Measurements from ENCODE around the gene CXCR4.

The CXCR4 gene

GRCh38 chr2:136131961-136132824 is 14.2 kb upstream of the CXCR4 start:
- DNase-seq (ENCODE audit: low spot score), result no peak

GRCh38 chr2:136131484-136131960 is 13.6 kb upstream of the CXCR4 start:
- no peak for DNase-seq (ENCODE audit: low spot score)

- no peak for DNase-seq (ENCODE audit: low spot score)
Measured at GRCh38 chr2:136130511-136130910, 12.6 kb upstream of the CXCR4 start.

- DNase-seq (ENCODE audit: low spot score), result no peak
Measured at GRCh38 chr2:136130045-136130444, 12.1 kb upstream of the CXCR4 start.

- DNase-seq (ENCODE audit: low spot score), result no peak
Measured at GRCh38 chr2:136129601-136130000, 11.7 kb upstream of the CXCR4 start.

GRCh38 chr2:136128905-136129304 is 11.0 kb upstream of the CXCR4 start:
- no peak for DNase-seq (ENCODE audit: low spot score)

- DNase-seq (ENCODE audit: low spot score), result no peak
Measured at GRCh38 chr2:136128366-136128765, 10.4 kb upstream of the CXCR4 start.

GRCh38 chr2:136127356-136127755 is 9.4 kb upstream of the CXCR4 start:
- DNase-seq (ENCODE audit: low spot score), result no peak

GRCh38 chr2:136126421-136126926 is 8.5 kb upstream of the CXCR4 start:
- no peak for DNase-seq (ENCODE audit: low spot score)

- no peak for DNase-seq (ENCODE audit: low spot score)
Measured at GRCh38 chr2:136126021-136126420, 8.1 kb upstream of the CXCR4 start.

GRCh38 chr2:136125236-136125635 is 7.3 kb upstream of the CXCR4 start:
- no peak for DNase-seq (ENCODE audit: low spot score)

GRCh38 chr2:136124805-136125204 is 6.9 kb upstream of the CXCR4 start:
- DNase-seq (ENCODE audit: low spot score), result no peak

- DNase-seq (ENCODE audit: low spot score), result no peak
Measured at GRCh38 chr2:136122661-136123060, 4.7 kb upstream of the CXCR4 start.

GRCh38 chr2:136121204-136121910 is 3.4 kb upstream of the CXCR4 start:
- DNase-seq (ENCODE audit: low spot score), result no peak

GRCh38 chr2:136119717-136120675 is 2.0 kb upstream of the CXCR4 start:
- DNase-seq (ENCODE audit: low spot score), result no peak

- DNase-seq (ENCODE audit: low spot score), result no peak
Measured at GRCh38 chr2:136118819-136119716, 1.1 kb upstream of the CXCR4 start.

GRCh38 chr2:136117391-136117841 is 533 bp downstream of the CXCR4 start:
- DNase-seq (ENCODE audit: low spot score), result no peak

GRCh38 chr2:136116813-136117390 is 1.0 kb downstream of the CXCR4 start:
- no peak for DNase-seq (ENCODE audit: low spot score)

- DNase-seq (ENCODE audit: low spot score), result no peak
Measured at GRCh38 chr2:136116151-136116812, 1.7 kb downstream of the CXCR4 start.
